Measurements from ENCODE around the gene FOXF2. TPM values are rescaled to one million over a fixed set of nuclear protein-coding genes. Genes with fewer than 3 reads are reported as not detected.

The FOXF2 gene
- total and polyA plus RNA-seq, 7 donors, result 0.07 to 0.54 (median 0.17) TPM

- H3K4me3 ChIP-seq, result no peak overlapping the region
- no peak for DNase-seq
- H3K27ac ChIP-seq, result no peak overlapping the region
- intact Hi-C loops (cut with DNase I), result no loop called here
- H3K27me3 ChIP-seq (ENCODE audit: insufficient read depth in 3 of 3, low read length in 2 of 3), result peaks cover 0 to 5% (median 0%) of the 10 kb centered on the region in 3 donors
- H3K9me3 ChIP-seq, result no peaks in the 10 kb centered on the region
- no peaks in the 10 kb centered on the region for H3K36me3 ChIP-seq (ENCODE audit: insufficient read depth in 1 of 2, low read depth in 1 of 2)
- WGBS, 3 donors, result 74 to 87% (median 80%) methylated on average over 15 of the region's 15 CpGs
- TF ChIP-seq CTCF (IDR thresholded peaks at IDR 0.05), result no peak
- no peaks in the 10 kb centered on the region for H3K4me1 ChIP-seq
- no peak for ATAC-seq
Measured at GRCh38 chr6:1418471-1419191, 29.3 kb downstream of the FOXF2 start.

- Histone ChIP-seq H3K27ac (no peak overlapping the region), H3K9me3 (no peaks in the 10 kb centered on the region), H3K27me3 (ENCODE audit: insufficient read depth in 3 of 3, low read length in 2 of 3) (peaks cover 0 to 5% (median 0%) of the 10 kb centered on the region in 3 donors), H3K4me1 (no peaks in the 10 kb centered on the region), H3K36me3 (ENCODE audit: insufficient read depth in 1 of 2, low read depth in 1 of 2) (no peaks in the 10 kb centered on the region), H3K4me3 (no peak overlapping the region)
- intact Hi-C loops (cut with DNase I), result no loop called here
- 83 to 93% (median 85%) methylated on average over 1 of the region's 1 CpG for WGBS, 3 donors
- TF ChIP-seq CTCF (IDR thresholded peaks at IDR 0.05), result no peak
- no peak for ATAC-seq
- DNase-seq, result no peak
Measured at GRCh38 chr6:1420382-1420781, 31.0 kb downstream of the FOXF2 start.

- DNase-seq, result no peak
- intact Hi-C loops (cut with DNase I), result no loop called here
- Histone ChIP-seq H3K9me3 (no peaks in the 10 kb centered on the region), H3K4me1 (no peaks in the 10 kb centered on the region), H3K36me3 (ENCODE audit: insufficient read depth in 1 of 2, low read depth in 1 of 2) (no peaks in the 10 kb centered on the region), H3K4me3 (no peak overlapping the region), H3K27me3 (ENCODE audit: insufficient read depth in 3 of 3, low read length in 2 of 3) (peaks cover 0 to 5% (median 3%) of the 10 kb centered on the region in 3 donors), H3K27ac (no peak overlapping the region)
- ATAC-seq, result no peak
- 85 to 90% (median 86%) methylated on average over 1 of the region's 1 CpG for WGBS, 3 donors
- no peak for TF ChIP-seq CTCF (IDR thresholded peaks at IDR 0.05)
Measured at GRCh38 chr6:1422290-1422689, 32.9 kb downstream of the FOXF2 start.

- 82 to 87% (median 84%) methylated on average over 9 of the region's 9 CpGs for WGBS, 3 donors
- Histone ChIP-seq H3K4me1 (no peaks in the 10 kb centered on the region), H3K27ac (no peak overlapping the region), H3K4me3 (no peak overlapping the region), H3K9me3 (no peaks in the 10 kb centered on the region), H3K36me3 (ENCODE audit: insufficient read depth in 1 of 2, low read depth in 1 of 2) (no peaks in the 10 kb centered on the region), H3K27me3 (ENCODE audit: insufficient read depth in 3 of 3, low read length in 2 of 3) (peaks cover 0 to 4% (median 3%) of the 10 kb centered on the region in 3 donors)
- no peak for ATAC-seq
- intact Hi-C loops (cut with DNase I), result no loop called here
- DNase-seq, result no peak
- TF ChIP-seq CTCF (IDR thresholded peaks at IDR 0.05), result no peak
Measured at GRCh38 chr6:1423578-1423977, 34.2 kb downstream of the FOXF2 start.
